Caki2 (cell line): ENCODE results near the gene PTK7. TPM values are rescaled to one million over a fixed set of nuclear protein-coding genes. Genes with fewer than 3 reads are reported as not detected.

Source experiments
- total RNA-seq: library from RNA; depleted of rRNA; stranded (reverse); fragments of >200 nt; shearing (Covaris generic); gene quantifications from 2 replicates; pipeline ENCODE4 v1.2.3, GENCODE V29; 2014; ENCODE audit warnings: low replicate concordance; rRNA removed

PTK7 gene
- total RNA-seq, 1 experiment from 2014 or later: 69.5 TPM

Other genes starting within 250 kb of the PTK7 start
- 116 and 181 TPM in 2 replicates for gene RPL7L1, start 196.7 kb upstream of the PTK7 start, total RNA-seq
- not detected in 2 replicates for gene PTCRA, start 160.3 kb upstream of the PTK7 start, total RNA-seq
- 69.2 and 70.4 TPM in 2 replicates for gene CNPY3, start 146.8 kb upstream of the PTK7 start, total RNA-seq
- 1.5 TPM in 1 of 2 replicates, not detected in the other for gene GNMT, start 115.6 kb upstream of the PTK7 start, total RNA-seq
- 29.2 and 31.4 TPM in 2 replicates for gene PEX6, start 97.1 kb upstream of the PTK7 start, total RNA-seq
- 41.1 and 50.7 TPM in 2 replicates for gene PPP2R5D, start 91.7 kb upstream of the PTK7 start, total RNA-seq
- gene MEA1, start 62.4 kb upstream of the PTK7 start, total RNA-seq: 192 and 200 TPM in 2 replicates
- gene KLHDC3, start 62.1 kb upstream of the PTK7 start, total RNA-seq: 140 and 145 TPM in 2 replicates
- 79.1 and 98.6 TPM in 2 replicates for gene RRP36, start 54.7 kb upstream of the PTK7 start, total RNA-seq
- gene CUL7, start 22.5 kb upstream of the PTK7 start, total RNA-seq: 39.2 TPM in 2 replicates
- gene MRPL2, start 16.9 kb upstream of the PTK7 start, total RNA-seq: 47.5 and 50.5 TPM in 2 replicates
- 49.3 and 61.6 TPM in 2 replicates for gene KLC4, start 16.7 kb upstream of the PTK7 start, total RNA-seq
- gene SRF, start 95.0 kb downstream of the PTK7 start, total RNA-seq: 16.4 and 26.1 TPM in 2 replicates
- gene CUL9, start 105.9 kb downstream of the PTK7 start, total RNA-seq: 10.6 and 15.7 TPM in 2 replicates
- gene DNPH1, start 153.2 kb downstream of the PTK7 start, total RNA-seq: 187 and 194 TPM in 2 replicates
- gene TTBK1, start 167.2 kb downstream of the PTK7 start, total RNA-seq: not detected in 2 replicates
- gene SLC22A7, start 221.9 kb downstream of the PTK7 start, total RNA-seq: not detected in 2 replicates
- not detected in 2 replicates for gene CRIP3, start 232.5 kb downstream of the PTK7 start, total RNA-seq